Loucy (cell line): Measurements from ENCODE around the gene ST7L.

Source experiments
- H2AFZ ChIP-seq: fragments of 200-600 bp; sonication (generic); 2 replicates; pipeline ENCODE4 v1.6.0; 2016; ENCODE audit warnings: antibody characterized with exemption, mild to moderate bottlenecking, low read length, moderate library complexity
- H3F3A ChIP-seq: fragments of 200-600 bp; 2 replicates; pipeline ENCODE4 v1.6.0; 2016; ENCODE audit warnings: antibody characterized with exemption, low read depth, mild to moderate bottlenecking
- H3K27me3 ChIP-seq: fragments of 200-600 bp; sonication (generic); 2 replicates; pipeline ENCODE4 v1.6.1; 2014; ENCODE audit warnings: low read length, mild to moderate bottlenecking; ENCODE audit not compliant: insufficient read depth, poor library complexity, severe bottlenecking
- H3K36me3 ChIP-seq: fragments of 200-600 bp; sonication (generic); 2 replicates; pipeline ENCODE4 v1.6.1; 2016; ENCODE audit warnings: low read length; ENCODE audit not compliant: insufficient read depth
- H3K4me1 ChIP-seq: fragments of 200-600 bp; sonication (generic); 2 replicates; pipeline ENCODE4 v1.5.1; 2014; ENCODE audit warnings: low read length, mild to moderate bottlenecking; ENCODE audit not compliant: insufficient read depth, poor library complexity, severe bottlenecking
- H3K4me2 ChIP-seq: fragments of 200-600 bp; sonication (generic); 2 replicates; pipeline ENCODE4 v1.6.0; 2014; ENCODE audit warnings: antibody characterized with exemption, low read length, low read depth, mild to moderate bottlenecking; ENCODE audit not compliant: poor library complexity, severe bottlenecking
- H3K4me3 ChIP-seq: fragments of 200-600 bp; sonication (generic); 2 replicates; pipeline ENCODE4 v1.5.1; 2014; ENCODE audit warnings: low read length, mild to moderate bottlenecking, mixed read lengths; ENCODE audit not compliant: poor library complexity, severe bottlenecking
- H3K79me2 ChIP-seq: fragments of 200-600 bp; sonication (generic); 2 replicates; pipeline ENCODE4 v1.6.1; 2014; ENCODE audit warnings: low read length; ENCODE audit not compliant: insufficient read depth
- H3K9ac ChIP-seq: fragments of 200-600 bp; sonication (generic); 2 replicates; pipeline ENCODE4 v1.6.0; 2014; ENCODE audit warnings: mild to moderate bottlenecking, low read depth, low read length, moderate library complexity; ENCODE audit not compliant: poor library complexity, severe bottlenecking
- H3K9me2 ChIP-seq: fragments of 200-600 bp; sonication (generic); replicated peaks from 2 replicates; pipeline ENCODE4 v1.6.1; 2016; ENCODE audit warnings: low read depth, low read length, mixed read lengths
- H3K9me3 ChIP-seq: fragments of 200-600 bp; sonication (generic); 2 replicates; pipeline ENCODE4 v1.6.1; 2014; ENCODE audit warnings: mild to moderate bottlenecking, antibody characterized with exemption, low read length, low read depth; ENCODE audit not compliant: insufficient read depth
- H4K20me1 ChIP-seq: fragments of 200-600 bp; sonication (generic); 2 replicates; pipeline ENCODE4 v1.6.0; 2014; ENCODE audit warnings: antibody characterized with exemption, low read length, mild to moderate bottlenecking; ENCODE audit not compliant: insufficient read depth, poor library complexity, severe bottlenecking
- CTCF ChIP-seq: fragments of 200-600 bp; sonication (generic); conservative IDR thresholded peaks from 2 replicates; pipeline ENCODE4 v1.5.1; 2014; ENCODE audit warnings: mild to moderate bottlenecking, antibody characterized with exemption, low read length
- EZH2phosphoT487 ChIP-seq: fragments of 200-600 bp; IDR thresholded peaks from 2 replicates; pipeline ENCODE4 v1.6.1; 2018; ENCODE audit warnings: antibody characterized with exemption, mild to moderate bottlenecking, moderate library complexity, borderline replicate concordance

ST7L gene

DNA sequence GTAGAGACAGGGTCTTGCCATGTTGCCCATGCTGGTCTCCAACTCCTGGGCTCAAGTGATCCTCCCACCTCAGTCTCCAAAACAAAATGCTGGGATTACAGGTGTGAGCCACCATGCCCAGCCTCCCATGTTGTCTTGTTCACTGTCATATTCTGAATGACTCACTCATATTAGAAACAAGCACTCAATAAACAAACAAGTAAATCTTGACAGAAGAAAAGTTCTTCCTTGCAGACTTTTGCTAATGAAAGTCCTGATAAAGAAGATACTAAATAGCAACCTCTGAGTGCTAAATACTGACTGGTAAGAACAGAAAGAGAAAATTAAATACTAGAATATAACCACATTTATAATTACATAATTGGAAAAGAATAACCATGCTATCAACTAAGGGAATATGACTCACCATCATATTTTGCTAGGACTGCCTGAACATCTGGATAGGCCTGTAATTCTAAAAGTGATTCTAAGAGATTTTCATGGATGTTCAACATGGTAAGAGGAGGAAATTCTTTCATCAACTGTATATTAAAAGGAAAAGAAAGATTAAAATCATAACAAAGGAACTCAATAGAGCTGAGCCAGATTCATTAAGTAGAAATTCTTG lies 37.3 kb downstream of the ST7L start:
- no peak overlapping the region for H2AFZ ChIP-seq
- no peaks in the 10 kb centered on the region for H4K20me1 ChIP-seq
- H3K9me2 ChIP-seq, result no peaks in the 10 kb centered on the region
- no peaks in the 10 kb centered on the region for H3K36me3 ChIP-seq
- H3K4me3 ChIP-seq, result no peak overlapping the region
- TF ChIP-seq CTCF (no peak), EZH2phosphoT487 (no peak)
- no peaks in the 10 kb centered on the region for H3K79me2 ChIP-seq
- H3K9me3 ChIP-seq, result no peaks in the 10 kb centered on the region
- no peaks in the 10 kb centered on the region for H3K4me1 ChIP-seq
- no peak overlapping the region for H3K9ac ChIP-seq
- no peaks in the 10 kb centered on the region for H3K27me3 ChIP-seq
- no peaks in the 10 kb centered on the region for H3F3A ChIP-seq
- no peak overlapping the region for H3K4me2 ChIP-seq

DNA sequence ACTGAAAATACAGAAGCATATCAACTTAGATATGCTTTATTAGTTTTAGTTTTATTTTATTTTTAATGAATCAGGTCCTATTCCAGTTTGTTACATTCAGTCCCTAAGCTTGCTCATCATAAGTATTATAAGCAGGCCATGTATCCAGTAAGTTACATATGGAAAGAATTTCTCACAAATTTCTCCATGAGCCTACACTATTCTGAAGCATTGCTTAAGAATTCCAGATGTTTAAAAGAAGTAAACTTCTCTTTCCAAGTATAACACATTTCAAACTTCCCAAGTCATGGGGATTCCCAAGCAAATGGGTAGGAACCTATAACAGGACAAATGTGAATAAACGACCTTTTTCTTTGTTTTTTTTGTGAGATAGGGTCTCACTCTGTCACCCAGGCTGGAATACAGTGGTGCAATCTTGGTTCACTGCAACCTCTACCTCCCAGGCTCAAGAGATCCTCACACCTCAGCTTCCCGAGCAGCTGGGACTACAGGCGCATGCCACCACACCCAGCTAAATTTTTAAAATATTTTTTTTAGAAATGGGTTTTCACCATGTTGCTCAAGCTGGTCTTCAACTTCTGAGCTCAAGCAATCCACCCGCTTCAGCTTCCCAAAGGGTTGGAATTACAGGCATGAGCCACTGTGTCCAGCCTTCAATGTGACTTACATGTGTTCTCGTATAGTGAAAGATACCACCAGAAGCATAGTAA lies 39.0 kb downstream of the ST7L start:
- H3K9me2 ChIP-seq, result no peaks in the 10 kb centered on the region
- no peak overlapping the region for H2AFZ ChIP-seq
- no peaks in the 10 kb centered on the region for H3K4me1 ChIP-seq
- no peak for TF ChIP-seq CTCF
- TF ChIP-seq EZH2phosphoT487, result no peak
- no peaks in the 10 kb centered on the region for H3K36me3 ChIP-seq
- H3K9me3 ChIP-seq, result no peaks in the 10 kb centered on the region
- no peaks in the 10 kb centered on the region for H3K27me3 ChIP-seq
- no peak overlapping the region for H3K4me3 ChIP-seq
- H3K4me2 ChIP-seq, result no peak overlapping the region
- H3K9ac ChIP-seq, result no peak overlapping the region
- no peaks in the 10 kb centered on the region for H4K20me1 ChIP-seq
- H3F3A ChIP-seq, result no peaks in the 10 kb centered on the region
- H3K79me2 ChIP-seq, result no peaks in the 10 kb centered on the region

- Histone ChIP-seq H4K20me1 (no peaks in the 10 kb centered on the region), H3K4me1 (no peaks in the 10 kb centered on the region), H3K79me2 (no peaks in the 10 kb centered on the region), H3F3A (no peaks in the 10 kb centered on the region), H3K36me3 (no peaks in the 10 kb centered on the region), H3K9ac (no peak overlapping the region), H3K4me3 (no peak overlapping the region), H2AFZ (no peak overlapping the region), H3K9me2 (no peaks in the 10 kb centered on the region), H3K4me2 (no peak overlapping the region), H3K9me3 (no peaks in the 10 kb centered on the region), H3K27me3 (no peaks in the 10 kb centered on the region)
- TF ChIP-seq CTCF (no peak), EZH2phosphoT487 (no peak)
Observed at GRCh38 chr1:112576240-112576639, 42.7 kb downstream of the ST7L start.
